Measurements from ENCODE around the gene COL4A1.

GRCh38 chr13:110336108-110336507 is 29.2 kb upstream of the COL4A1 start:
- TF ChIP-seq JUND (CRISPR knock-in tag; IDR thresholded peaks at IDR 0.05) (no peak), ZNF124 (CRISPR knock-in tag; IDR thresholded peaks at IDR 0.05) (no peak), MAFG (CRISPR knock-in tag; IDR thresholded peaks at IDR 0.05) (no peak), CTCF (CRISPR knock-in tag; IDR thresholded peaks at IDR 0.05) (no peak), FOXP1 (IDR thresholded peaks at IDR 0.05) (no peak), FOXP1 (CRISPR knock-in tag; IDR thresholded peaks at IDR 0.05) (no peak), NFRKB (IDR thresholded peaks at IDR 0.05) (no peak)
- TF ChIP-seq, protein P1, sequence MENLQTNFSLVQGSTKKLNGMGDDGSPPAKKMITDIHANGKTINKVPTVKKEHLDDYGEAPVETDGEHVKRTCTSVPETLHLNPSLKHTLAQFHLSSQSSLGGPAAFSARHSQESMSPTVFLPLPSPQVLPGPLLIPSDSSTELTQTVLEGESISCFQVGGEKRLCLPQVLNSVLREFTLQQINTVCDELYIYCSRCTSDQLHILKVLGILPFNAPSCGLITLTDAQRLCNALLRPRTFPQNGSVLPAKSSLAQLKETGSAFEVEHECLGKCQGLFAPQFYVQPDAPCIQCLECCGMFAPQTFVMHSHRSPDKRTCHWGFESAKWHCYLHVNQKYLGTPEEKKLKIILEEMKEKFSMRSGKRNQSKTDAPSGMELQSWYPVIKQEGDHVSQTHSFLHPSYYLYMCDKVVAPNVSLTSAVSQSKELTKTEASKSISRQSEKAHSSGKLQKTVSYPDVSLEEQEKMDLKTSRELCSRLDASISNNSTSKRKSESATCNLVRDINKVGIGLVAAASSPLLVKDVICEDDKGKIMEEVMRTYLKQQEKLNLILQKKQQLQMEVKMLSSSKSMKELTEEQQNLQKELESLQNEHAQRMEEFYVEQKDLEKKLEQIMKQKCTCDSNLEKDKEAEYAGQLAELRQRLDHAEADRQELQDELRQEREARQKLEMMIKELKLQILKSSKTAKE (CRISPR knock-in tag; IDR thresholded peaks at IDR 0.05; ENCODE audit: borderline replicate concordance) = no peak
- TF ChIP-seq, protein P2, sequence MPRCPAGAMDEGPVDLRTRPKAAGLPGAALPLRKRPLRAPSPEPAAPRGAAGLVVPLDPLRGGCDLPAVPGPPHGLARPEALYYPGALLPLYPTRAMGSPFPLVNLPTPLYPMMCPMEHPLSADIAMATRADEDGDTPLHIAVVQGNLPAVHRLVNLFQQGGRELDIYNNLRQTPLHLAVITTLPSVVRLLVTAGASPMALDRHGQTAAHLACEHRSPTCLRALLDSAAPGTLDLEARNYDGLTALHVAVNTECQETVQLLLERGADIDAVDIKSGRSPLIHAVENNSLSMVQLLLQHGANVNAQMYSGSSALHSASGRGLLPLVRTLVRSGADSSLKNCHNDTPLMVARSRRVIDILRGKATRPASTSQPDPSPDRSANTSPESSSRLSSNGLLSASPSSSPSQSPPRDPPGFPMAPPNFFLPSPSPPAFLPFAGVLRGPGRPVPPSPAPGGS (CRISPR knock-in tag; IDR thresholded peaks at IDR 0.05) = no peak
